IPS DF 19.7 (cell line): ENCODE measurements around the gene JUP.
A peak's percentile ranks its signal among the peaks of the same experiment; 100 is the strongest.
"Not testable (repeated sequence)": the region's sequence is repeated elsewhere in the genome, so short reads cannot be mapped to it uniquely, and the experiment has no call there.

ENCODE experiments used
- DNase-seq: peaks from one replicate; pipeline ENCODE4 v3.0.0-alpha.2; 2013; ENCODE audit warnings: low read depth, low spot score

The JUP gene

GRCh38 chr17:41786227-41787020 lies at the start of gene JUP:
JUP (minus strand) TSS chr17:41786711; CDS start chr17:41771854, 14,857 bp downstream.
- peak; percentile 99 for DNase-seq

DNA sequence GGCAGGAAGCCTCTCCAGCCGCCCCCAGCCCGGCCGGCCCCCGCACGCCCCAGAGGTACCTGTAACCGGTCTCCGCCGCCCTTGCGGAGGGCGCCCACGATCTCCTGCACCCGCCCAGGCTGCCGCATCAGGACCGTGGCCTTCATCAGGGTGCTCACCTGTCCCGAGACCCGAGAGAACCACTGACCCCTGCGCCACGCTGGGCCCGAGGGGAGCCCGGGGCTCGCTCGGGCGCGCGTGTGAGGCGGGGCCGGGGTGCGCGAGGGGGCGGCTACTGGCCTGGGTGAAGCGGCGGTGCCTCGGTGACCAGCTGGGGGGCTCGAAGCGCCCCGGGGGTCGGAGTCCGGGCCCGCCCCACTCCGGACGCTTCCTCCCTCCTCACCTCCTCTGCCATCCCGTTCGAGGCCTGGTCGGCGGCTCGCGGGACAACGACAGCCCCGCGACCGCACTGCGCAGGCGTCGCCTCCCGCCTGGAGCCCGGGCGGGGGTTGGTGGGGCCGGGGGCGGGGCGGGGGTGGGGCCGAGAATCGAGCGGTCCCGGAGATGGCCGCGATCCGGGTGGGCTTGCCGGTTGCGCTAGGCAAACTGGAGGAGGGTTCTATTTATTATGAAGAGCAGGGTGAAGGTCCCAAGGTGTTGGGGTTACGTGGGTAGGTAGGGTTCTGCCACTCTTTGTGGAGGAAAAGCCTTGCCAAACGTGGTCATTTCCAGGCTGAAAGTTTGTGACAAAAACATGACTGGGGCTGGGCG lies 49.5 kb upstream of the JUP start, which contains the start of gene NT5C3B:
Gene NT5C3B, minus strand, starts transcription at position 433 of the 750 bp plus-strand sequence. Its CDS starts 39 bp downstream, at position 394.
- no peak for DNase-seq

DNA sequence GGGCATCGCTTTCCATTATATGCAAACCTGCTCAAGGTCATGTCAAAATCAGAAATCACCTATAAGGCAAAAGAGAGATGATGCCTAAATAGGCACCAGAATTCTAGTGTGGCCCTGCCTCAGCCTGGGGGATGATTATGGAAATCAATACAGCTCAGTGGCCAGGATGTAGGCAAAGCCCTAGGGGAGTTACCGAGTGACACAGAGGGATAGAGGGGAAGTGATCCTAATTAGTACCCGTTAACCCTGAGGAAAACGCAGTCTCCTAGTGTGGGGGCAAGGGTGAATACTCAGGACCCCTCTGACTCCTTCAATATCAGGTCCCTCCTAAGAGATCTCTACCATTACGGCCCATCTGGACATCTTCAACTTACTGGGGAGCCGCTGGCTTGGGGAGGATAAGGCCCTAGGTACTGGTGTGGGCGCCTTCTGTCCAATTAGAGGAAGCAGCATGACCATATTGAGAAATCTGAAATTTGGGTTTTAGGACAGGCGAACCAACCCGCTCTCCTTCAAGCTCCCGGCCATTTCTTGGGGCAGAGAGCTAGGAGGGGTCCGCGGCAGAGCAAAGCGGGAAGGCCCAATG lies 48.8 kb upstream of the JUP start:
- DNase-seq = no peak

GRCh38 chr17:41829961-41830360 lies 43.5 kb upstream of the JUP start:
- not testable (repeated sequence) for DNase-seq

DNA sequence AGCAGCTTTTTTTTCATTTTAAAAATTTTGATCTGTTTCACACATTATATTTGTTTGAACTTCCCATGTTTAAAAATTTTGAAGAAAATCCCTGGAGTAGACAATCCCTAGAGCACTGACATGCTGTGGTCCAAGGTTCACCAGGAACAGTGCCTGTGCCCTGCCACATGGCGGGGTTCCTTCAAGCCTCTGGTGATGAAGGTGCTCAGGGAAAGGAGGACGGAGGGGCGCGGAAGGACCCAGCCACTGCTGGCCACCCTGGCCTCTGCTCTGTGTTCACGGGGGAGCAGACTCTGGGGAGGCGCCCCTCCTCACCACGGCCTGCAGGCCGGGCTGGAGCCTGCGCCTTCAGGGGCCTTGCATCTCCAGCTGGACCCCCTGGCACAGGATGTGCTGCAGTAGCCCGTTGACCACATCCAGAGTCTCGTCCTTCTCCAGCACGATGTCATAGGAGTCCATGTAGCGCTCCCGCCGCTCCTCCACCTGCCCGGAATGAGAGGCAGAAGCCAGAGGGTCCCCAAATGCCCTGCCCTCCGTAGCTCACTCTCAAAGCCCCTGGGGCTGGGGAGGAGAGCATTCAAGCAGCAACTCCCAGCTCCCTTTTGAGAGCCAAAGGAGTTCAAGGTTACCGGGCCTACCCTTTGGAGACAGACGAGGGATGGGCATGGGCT lies 38.8 kb upstream of the JUP start:
- DNase-seq = no peak

- DNase-seq = no peak
These were observed 37.6 kb upstream of the JUP start for GRCh38 chr17:41824086-41824485.

GRCh38 chr17:41823580-41823979 lies 37.1 kb upstream of the JUP start:
- no peak for DNase-seq

DNA sequence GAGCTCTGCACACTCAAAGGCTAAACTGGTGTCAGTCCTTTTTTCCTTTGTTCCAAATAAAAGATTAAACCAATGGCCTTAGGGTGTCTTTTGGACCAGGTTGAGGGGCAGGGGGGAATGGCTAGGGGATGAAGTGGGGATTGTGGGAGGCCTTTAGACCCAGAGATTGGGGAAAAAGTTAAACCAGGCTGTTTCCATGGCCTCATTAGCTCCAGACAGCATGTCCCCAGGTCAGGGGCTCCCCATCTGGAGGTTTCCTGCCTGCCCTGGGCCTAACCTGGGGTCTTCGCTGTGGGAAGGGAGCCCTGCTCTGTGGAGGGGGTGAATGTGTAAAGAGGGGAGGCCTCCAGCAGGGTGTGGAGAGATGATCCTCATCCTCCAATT lies 36.6 kb upstream of the JUP start:
- DNase-seq = no peak

DNA sequence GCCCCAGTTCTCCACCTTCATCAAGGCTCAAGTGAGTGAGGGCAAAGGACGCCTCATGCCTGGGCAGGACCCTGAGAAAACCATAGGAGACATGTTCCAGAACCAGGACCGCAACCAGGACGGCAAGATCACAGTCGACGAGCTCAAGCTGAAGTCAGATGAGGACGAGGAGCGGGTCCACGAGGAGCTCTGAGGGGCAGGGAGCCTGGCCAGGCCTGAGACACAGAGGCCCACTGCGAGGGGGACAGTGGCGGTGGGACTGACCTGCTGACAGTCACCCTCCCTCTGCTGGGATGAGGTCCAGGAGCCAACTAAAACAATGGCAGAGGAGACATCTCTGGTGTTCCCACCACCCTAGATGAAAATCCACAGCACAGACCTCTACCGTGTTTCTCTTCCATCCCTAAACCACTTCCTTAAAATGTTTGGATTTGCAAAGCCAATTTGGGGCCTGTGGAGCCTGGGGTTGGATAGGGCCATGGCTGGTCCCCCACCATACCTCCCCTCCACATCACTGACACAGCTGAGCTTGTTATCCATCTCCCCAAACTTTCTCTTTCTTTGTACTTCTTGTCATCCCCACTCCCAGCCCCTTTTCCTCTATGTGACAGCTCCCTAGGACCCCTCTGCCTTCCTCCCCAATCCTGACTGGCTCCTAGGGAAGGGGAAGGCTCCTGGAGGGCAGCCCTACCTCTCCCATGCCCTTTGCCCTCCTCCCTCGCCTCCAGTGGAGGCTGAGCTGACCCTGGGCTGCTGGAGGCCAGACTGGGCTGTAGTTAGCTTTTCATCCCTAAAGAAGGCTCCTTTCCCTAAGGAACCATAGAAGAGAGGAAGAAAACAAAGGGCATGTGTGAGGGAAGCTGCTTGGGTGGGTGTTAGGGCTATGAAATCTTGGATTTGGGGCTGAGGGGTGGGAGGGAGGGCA lies 36.0 kb upstream of the JUP start:
- DNase-seq = no peak

GRCh38 chr17:41821776-41822175 lies 35.3 kb upstream of the JUP start:
- DNase-seq = no peak

- DNase-seq = no peak
These were observed 31.5 kb upstream of the JUP start for GRCh38 chr17:41818024-41818423.

DNA sequence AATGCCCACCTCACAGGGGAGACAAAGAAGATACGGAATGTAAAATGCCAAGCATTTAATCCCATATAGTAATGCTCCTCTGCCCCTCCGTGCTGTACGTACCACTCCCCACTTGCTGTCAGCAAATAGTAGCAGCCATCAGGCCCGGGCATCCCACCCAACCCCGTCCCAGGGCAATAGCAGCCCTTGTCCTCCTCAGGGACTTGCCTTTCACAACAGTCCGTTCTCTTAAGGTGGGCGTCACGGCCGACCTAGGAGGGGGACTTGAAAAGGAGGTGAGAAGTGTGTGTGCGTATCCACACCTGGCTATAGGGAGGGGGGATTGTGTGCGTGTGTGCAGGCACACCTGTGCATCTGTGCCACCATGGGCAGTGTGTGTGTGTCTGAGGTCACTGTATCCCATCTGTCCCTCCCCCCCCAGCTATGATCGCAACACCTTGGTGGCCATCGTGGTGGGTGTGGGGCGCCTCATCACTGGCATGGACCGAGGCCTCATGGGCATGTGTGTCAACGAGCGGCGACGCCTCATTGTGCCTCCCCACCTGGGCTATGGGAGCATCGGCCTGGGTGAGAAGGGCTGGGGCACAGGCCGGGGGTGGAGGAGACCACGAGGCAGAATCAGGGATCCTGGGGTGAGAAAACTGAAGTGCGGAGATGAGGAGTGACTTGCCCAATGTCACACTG lies 30.3 kb upstream of the JUP start:
- DNase-seq = no peak

DNA sequence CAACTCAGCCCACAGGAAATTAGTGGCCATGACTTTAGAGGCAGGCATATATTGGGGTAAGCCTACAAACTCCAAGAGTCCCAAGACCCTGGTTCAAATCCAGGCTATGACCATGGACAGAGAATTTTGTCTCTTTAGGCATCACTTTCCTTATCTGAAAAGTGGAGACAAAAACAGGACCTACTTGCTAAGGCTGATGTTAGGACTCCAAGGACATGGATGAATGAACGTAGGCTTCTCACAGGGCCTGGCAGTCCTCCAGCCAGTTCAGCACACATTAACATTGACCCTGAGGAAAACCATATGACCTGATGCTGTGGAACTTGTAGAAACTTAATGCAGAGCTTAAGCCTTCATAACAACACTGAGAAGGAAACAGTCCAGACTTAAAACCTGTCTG lies 27.7 kb upstream of the JUP start:
- no peak for DNase-seq

GRCh38 chr17:41813699-41814124 lies 27.2 kb upstream of the JUP start:
- DNase-seq = no peak

DNA sequence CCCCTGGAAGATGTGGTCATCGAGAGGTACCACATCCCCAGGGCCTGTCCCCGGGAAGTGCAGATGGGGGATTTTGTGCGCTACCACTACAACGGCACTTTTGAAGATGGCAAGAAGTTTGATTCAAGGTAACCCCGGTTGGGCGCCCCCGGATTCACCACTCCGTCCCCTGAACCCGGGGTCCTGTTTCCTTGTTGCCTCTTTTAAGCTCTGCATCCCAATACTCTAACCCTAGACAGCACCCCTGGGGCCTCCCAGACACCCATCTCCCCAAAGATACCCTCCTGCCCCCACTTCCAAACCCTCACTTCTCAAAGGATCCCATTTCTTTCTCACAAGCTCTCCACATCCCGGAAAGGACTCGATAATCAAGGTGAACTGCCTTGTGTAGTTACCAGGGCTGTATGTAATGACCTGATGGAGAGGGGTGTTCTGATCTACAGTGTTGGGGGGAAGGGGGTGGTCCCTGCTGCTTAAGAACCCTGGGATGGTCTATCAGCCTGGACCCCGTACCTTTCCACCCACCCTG lies 26.7 kb upstream of the JUP start:
- DNase-seq = no peak

DNA sequence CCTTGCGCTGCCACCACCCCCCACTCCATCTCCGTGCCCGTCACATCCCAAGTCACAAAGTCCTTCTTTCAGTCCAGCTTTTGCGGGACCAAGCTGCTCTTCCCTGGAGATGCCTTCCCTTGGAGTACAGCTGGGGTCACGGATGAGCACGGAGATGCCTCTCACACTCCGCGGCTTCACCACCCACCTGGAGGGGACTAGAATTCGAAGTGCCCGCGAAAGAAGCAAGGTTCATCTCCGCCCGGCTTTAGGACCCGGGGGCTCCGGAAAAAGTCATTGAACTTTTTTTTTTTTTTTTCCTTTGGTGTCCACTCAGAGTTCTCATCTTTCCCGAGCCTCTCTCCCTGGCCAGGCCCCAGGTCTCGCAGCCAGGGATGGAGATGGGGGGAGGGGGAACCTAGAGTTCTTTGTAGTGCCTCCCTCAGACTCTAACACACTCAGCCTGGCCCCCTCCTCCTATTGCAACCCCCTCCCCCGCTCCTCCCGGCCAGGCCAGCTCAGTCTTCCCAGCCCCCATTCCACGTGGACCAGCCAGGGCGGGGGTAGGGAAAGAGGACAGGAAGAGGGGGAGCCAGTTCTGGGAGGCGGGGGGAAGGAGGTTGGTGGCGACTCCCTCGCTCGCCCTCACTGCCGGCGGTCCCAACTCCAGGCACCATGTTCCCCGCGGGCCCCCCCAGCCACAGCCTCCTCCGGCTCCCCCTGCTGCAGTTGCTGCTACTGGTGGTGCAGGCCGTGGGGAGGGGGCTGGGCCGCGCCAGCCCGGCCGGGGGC lies 26.1 kb upstream of the JUP start, which contains the start of gene FKBP10:
Gene FKBP10, plus strand, starts transcription at position 624 of the 771 bp plus-strand sequence. Its CDS starts 31 bp downstream, at position 655.
- DNase-seq = peak; percentile 80

GRCh38 chr17:41811549-41812380 lies 25.3 kb upstream of the JUP start, which contains the start of gene P3H4:
P3H4 (minus strand) TSS chr17:41811949; CDS start chr17:41811915, 34 bp downstream.
- DNase-seq = no peak
